ENCODE measurements around the gene ERBB4.

DNA sequence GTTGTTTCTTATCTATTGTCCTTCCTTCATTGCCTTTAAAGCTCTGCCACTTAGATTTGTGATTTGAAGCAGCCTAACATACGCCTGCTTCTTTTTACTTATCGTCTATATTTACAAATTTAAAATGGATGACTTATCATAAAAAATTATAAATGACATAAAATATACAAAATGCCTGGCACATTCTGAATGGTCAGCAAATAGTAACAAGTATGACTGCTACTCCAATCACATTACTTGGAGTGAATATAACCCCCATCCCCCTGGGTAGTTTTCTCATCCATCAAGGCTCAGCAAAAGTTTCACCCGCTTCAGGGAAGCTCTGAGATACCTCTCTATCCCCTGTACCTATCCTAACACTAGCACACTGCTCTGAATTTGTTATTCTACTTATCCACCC lies 708.9 kb downstream of the ERBB4 start:
- TF ChIP-seq GATA3 (IDR thresholded peaks at IDR 0.05; ENCODE audit: low read depth, low read length) (no peak), GATA2 (IDR thresholded peaks at IDR 0.05; ENCODE audit: low read depth, low read length) (no peak)

Data from SH-SY5Y (cell line).